ELR (cell line): ENCODE measurements around the gene SLC16A8.

ENCODE experiments used
- DNase-seq: peaks from one replicate; pipeline ENCODE4 v3.0.0-alpha.2; 2015; ENCODE audit warnings: low read depth

SLC16A8 gene

DNA sequence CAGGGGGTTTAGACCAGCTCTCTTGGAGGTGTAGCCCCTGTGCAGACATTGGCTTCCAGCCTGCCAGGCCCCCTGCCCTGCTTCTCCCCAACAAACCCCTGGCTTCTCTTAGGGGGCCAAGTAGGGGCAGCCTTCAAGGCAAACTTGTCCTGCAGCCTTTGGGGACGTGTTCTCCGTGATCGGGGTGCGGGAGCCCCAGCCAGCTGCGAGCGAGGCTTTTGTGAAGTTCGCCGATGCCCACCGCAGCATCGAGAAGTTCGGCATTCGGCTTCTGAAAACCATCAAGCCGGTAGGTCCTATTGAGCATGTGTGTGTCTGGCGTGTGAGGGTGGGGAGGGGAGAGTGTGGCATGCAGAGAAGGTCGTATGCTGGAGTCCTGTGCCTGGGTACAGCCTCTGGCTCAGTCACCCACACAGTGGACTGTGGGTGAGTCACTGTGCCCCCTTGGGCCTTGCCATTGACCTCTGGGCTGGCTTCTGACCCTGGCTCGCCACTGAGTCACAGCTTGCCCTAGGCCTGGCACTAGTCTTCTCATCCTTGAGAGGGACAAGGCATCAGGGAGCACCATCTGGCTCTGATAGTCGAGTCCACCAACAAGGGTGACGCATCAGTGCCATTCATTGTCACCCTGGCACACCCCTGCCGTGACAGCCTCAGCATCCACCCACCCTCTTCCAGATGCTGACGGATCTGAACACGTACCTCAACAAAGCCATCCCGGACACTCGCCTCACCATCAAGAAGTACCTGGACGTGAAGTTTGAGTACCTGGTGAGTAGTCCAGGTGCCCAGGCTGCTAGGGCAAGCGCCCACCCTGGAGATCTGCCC lies 11.4 kb downstream of the SLC16A8 start:
- DNase-seq, result no peak

DNA sequence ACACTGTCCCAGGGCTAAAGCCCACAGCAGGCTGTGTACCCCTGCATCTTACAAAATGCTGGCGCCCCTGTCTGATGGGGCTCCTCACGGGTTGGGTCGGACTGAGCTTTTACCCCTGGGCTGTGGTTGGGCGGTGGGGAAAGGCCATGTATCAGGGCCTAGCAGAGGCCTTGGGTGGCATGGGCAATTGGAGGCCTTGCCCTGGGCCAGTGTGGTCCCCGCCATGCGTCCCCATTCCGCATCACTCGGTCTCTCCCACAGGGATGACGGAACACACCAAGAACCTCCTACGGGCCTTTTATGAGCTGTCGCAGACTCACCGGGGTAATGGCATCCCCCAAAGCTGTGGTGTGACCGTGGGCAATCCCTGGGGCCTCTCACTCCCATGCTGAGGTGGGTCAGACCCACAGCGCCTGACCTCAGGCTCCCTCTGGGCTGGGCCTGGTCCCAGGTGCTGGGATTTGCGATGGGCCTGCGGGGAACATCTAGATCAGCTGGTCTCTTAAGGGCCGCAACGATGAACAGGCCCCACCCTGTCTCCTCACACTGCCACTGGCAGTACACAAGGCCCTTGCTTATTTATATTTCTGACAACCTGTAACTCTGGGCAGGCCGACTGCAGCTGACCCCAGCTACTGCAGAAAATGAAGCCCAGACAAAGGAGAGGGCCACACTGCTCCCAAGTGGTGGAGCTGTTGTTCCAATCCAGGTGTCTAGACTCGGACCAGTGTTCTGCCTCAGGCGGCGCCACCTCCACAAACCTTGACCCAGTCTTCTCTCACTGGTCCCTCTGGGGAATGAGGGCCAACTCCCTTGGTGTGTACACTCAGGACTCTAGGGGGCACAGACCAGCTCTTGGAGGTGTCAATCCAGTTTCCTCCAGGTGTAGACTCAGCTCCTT lies 12.3 kb downstream of the SLC16A8 start:
- DNase-seq, result no peak

DNA sequence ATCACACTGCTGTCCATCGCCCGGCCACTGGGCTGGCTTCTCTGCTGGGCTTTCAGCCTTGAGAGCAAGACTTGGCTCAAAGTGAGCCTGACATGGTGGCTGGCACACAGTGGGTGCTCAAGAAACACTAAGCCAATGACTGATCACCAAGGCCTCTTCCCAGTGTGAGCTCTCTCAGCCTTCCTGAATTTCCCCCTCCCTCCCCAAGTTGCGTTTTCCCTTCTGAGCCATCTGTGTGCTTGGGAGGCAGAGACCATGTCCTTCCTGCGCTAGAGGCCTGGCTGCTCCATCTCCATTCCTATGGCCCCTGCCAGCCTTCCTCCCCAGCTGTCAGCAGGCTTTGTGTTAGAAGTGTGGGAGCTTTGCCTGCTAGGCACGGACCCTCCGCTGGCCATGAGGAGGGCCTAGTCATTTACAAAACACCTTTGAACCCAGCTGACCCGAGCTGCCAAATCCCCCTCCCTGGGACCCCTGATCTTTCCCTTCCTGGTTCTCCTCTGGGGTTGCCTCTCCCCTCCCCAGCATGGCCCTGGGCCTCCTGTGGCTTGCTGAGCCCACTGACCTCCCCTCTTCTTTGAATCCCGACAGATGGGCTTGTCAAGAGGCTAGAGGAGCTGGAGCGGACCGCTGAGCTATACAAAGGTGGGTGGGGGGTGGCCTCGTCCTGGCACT lies 13.6 kb downstream of the SLC16A8 start:
- DNase-seq, result no peak

DNA sequence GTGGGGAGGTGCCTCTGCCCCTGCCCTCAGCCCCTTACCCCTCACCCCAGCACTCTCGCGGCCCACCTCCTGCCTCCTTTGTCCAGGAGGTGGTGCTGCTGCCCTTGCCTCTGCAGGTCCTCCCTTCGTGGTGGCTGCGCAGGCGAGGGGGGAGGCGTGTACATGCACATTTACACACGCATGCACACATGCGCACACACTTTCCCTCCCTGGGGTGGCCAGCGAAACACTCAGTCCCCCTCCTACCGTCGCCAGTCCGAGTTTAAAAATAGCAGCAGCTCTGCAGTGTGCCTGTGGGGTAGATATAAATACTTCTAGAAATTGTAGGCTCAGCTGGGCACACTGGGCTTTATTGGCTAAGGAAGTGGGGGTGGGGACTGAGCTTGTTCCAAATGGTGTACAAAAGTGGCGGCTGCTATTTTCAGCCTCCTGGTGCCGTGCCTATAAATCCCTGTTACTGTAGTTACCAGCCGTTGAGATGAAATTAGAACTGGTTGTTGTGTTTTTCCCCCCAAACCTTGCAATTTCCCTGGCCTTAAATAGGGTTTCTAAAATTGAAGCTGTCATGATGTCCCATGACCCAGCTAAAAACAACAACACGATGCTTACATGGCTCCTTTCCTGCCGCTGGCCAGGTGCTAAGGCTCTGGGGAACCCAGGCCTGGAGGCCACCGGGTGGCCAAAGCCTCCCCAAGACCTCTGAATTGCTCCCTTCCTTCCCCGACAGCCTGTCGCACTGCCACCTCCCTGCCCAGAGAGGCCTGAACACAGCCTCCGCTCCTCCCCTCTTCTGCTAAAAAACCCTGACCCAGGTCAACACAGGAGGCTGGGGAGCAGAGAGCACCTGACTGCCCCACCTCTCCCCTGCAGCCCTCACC lies 14.4 kb downstream of the SLC16A8 start:
- DNase-seq, result peak; percentile 18

GRCh38 chr22:38068641-38069371 lies 15.2 kb downstream of the SLC16A8 start:
- DNase-seq, result no peak

- no peak for DNase-seq
Measured at GRCh38 chr22:38067761-38068360, 16.1 kb downstream of the SLC16A8 start.

- no peak for DNase-seq
Measured at GRCh38 chr22:38067028-38067415, 17.0 kb downstream of the SLC16A8 start.

DNA sequence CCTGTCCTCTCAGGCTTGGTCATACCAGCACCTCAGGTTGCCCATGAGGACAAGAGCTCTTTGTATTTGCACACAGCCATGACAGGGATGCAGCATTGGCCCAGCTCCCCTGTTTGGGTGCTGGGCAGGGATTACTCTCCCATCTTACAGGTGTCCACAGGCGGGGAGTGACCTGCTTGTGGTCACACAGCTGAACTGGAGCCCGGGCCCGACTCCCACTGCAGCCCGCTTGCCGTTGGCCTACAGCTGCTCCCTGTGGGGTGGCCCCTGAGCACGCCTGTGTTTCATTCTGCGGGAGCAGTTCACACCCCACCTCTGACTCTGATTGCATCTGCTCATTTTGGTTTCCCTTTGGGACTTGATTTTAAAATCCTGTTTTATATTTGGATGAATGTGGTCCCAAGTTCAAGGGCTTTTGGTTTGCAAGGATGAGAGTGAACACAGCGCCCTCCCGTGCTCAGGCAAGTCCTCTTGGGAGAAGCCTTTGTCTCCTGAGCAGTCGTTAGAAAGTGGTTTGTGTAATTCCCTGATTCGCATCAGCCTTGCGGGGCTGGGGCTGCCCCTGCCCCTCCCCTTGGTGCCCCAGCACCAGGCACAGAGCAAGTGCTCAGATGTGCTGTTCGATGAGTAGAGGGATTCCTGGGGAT lies 17.5 kb downstream of the SLC16A8 start:
- no peak for DNase-seq

- no peak for DNase-seq
Measured at GRCh38 chr22:38065539-38065938, 18.4 kb downstream of the SLC16A8 start.

GRCh38 chr22:38062791-38063190 lies 21.2 kb downstream of the SLC16A8 start:
- no peak for DNase-seq

- DNase-seq, result peak; percentile 91
Measured at GRCh38 chr22:38056969-38057891, 26.8 kb downstream of the SLC16A8 start, which contains the start of gene PICK1. PICK1 (plus strand) TSS chr22:38057404; CDS start chr22:38057810, 406 bp downstream.

DNA sequence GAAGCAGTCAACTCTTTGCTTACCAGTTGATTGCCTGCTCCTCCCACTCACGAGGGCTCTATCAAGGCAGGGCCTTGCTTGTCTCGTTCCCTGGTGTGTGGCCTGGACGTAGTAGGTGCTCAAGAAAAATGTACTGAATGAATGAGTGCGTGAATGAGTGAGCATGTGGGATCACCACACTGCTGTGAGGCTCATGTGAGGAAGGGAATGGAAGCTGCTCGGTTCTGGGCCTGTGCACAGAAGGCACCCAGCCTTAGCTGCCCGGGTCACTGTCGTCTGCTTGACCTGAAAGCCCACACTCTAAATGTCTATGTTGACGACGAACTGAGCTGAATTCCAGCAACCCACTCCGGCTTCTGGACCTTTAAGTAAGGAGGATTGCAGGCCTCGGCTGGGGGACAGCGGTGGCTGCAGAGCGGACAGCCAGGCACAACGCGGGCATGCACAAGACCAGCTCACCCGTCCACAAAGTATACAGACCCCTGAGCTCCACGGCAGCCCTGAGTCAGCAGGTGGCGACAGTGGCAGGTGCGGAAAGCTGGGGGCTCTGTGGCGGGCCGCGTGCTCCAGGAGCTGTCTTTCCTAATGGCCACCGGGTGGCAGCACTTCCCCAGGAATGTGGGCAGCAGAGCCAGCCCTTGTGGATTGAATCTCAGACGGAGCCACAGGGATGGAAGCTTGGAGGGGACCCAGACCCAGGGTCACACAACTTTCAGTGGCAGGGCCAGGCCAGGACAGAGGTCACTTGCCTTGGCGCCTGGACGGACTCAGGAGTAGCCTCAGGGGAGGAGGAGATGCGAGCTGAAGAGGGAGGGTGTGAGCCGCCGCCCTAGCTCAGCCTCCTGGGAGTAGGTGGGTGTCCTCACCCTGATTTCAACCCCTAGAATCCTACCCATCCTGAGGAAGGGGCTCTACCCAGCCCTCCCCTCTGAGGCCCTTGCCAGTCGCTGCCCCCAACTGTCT lies 31.8 kb downstream of the SLC16A8 start:
- DNase-seq, result peak; percentile 75

- DNase-seq, result no peak
Measured at GRCh38 chr22:38051261-38051660, 32.7 kb downstream of the SLC16A8 start.

DNA sequence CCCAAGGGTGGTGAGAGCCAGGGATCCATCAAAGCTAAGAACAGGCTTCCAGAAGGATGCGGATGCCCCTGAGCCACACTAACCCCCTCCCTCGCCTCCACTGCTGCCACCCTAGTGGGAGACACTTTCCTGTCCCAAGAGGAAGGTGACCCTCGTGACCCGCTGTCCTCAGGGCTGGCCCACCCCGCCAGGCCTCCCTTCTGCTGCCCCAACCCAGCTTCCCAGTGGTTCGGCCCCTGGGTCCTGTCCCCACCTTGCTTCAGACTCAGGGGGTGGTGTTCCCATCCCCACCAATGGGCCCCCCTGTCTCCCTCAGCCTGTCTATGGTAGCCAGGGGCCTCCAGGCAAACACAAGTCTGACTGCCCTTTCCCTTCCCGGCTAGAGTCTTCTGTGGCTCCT lies 33.3 kb downstream of the SLC16A8 start:
- DNase-seq, result no peak

DNA sequence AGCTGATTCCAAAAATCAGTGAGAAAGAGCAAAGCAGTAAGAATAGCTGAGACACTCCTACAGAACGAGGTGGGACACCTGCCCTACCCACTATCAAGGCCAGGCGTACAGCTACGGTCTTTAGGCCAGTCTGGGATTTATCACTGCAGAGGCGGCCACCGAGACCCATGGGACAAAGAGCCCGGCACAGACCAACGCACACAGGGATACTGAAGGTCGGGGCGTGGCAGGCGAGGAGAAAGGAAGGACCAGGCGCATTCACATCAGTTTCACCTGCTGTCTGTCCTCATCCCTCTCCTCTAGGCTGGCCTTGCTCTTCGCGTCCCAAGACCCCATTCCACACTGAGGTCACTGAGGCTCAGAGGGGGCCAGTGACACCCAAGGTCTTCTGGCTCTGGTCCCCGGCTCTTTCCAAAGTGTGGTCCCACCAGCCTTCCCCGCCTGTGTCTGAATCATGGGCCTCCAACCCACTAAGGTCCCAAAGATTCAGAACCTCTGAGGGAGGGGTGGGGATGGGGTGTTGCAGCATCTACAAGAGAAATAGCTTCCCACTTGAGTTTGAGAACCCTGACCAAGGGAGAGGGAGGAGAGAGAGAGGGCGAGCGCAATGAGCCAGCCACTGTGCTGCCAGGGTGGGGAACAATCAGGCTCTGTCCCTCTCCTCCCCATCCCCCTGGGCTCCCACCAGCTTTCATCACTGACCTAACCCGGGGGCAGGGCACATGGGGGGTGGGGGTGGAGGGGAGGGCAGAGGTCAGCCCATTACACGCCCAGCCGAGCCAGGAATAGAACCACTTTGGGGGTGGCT lies 34.0 kb downstream of the SLC16A8 start:
- DNase-seq, result no peak

GRCh38 chr22:38046070-38046748 lies 37.8 kb downstream of the SLC16A8 start:
- no peak for DNase-seq
